Subcutaneous adipose tissue (tissue), 4 donors: Measurements from ENCODE around the gene ZSWIM1. TPM values are rescaled to one million over a fixed set of nuclear protein-coding genes. Genes with fewer than 3 reads are reported as not detected.

Experiments used
- CTCF ChIP-seq: fragments of 450-650 bp; IDR thresholded peaks from one replicate; pipeline ENCODE4 v1.5.1; 2016; ENCODE audit warnings: low read depth, mild to moderate bottlenecking, control low read depth, antibody characterized with exemption, moderate library complexity
- total RNA-seq, 4 donors: library from RNA; depleted of rRNA; stranded (reverse); fragments of >200 nt; gene quantifications; one replicate each; pipeline ENCODE4 v1.1.0, GENCODE V29; 2016

The ZSWIM1 gene
- total RNA-seq, 4 donors from 2014 or later: 5.9 to 7.0 (median 6.7) TPM

- TF ChIP-seq CTCF: no peak
Observed at GRCh38 chr20:45857114-45857881, 23.7 kb upstream of the ZSWIM1 start, which contains the start of the genes ACOT8 and ZSWIM3. Gene ACOT8 (minus strand): TSS chr20:45857392. CDS start chr20:45857315, 77 bp downstream. Gene ZSWIM3 (plus strand): TSS chr20:45857614. CDS start chr20:45857826, 212 bp downstream.

GRCh38 chr20:45857882-45858216 lies 23.2 kb upstream of the ZSWIM1 start:
- TF ChIP-seq CTCF: no peak

DNA sequence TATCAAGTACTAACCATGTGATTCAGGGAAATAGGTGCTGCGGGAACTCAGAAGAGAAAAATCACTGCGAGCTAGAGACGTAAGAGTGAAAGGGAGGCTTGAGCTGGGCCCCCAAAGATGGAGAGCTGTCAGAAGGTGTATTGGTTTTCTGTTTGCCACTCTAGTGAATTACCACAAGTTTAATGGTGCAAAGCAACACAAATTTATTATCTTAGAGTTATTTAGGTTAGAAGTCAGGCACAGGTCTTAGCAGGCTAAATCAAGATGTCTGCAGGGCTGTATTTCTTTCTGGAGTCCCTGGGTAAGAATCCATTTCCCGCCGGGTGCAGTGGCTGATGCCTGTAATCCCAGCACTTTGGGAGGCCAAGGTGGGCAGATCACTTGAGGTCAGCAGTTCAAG lies 21.1 kb upstream of the ZSWIM1 start:
- TF ChIP-seq CTCF: no peak

DNA sequence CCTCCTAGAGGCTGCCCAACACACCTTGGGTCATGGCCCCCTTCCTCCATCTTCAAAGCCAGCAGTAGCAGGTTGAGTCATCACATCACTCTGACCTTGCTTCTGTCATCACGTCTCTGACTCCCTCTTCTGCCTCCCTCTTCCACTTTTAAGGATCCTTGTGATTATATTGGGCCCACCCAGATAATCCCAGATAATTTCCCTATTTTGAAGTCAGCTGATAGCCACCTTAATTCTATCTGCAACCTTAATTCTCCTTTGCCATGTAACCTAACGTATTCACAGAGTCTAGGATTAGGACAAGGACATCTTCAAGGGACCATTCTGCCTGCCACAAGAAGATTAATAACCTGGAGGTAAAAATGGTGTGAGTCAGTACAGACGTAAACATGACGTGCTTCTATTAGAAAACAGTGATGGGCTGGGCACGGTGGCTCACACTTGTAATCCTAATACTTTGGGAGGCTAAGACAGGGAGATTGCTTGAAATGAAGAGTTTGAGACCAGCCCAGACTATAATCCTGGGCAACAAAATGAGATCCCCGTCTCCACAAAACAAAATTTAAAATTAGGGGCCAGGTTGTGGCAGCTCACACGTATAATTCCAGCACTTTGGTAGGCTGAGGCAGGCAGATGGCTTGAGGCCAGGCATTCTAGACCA lies 20.3 kb upstream of the ZSWIM1 start:
- TF ChIP-seq CTCF: no peak

GRCh38 chr20:45861221-45862075 lies 19.6 kb upstream of the ZSWIM1 start:
- no peak for TF ChIP-seq CTCF

DNA sequence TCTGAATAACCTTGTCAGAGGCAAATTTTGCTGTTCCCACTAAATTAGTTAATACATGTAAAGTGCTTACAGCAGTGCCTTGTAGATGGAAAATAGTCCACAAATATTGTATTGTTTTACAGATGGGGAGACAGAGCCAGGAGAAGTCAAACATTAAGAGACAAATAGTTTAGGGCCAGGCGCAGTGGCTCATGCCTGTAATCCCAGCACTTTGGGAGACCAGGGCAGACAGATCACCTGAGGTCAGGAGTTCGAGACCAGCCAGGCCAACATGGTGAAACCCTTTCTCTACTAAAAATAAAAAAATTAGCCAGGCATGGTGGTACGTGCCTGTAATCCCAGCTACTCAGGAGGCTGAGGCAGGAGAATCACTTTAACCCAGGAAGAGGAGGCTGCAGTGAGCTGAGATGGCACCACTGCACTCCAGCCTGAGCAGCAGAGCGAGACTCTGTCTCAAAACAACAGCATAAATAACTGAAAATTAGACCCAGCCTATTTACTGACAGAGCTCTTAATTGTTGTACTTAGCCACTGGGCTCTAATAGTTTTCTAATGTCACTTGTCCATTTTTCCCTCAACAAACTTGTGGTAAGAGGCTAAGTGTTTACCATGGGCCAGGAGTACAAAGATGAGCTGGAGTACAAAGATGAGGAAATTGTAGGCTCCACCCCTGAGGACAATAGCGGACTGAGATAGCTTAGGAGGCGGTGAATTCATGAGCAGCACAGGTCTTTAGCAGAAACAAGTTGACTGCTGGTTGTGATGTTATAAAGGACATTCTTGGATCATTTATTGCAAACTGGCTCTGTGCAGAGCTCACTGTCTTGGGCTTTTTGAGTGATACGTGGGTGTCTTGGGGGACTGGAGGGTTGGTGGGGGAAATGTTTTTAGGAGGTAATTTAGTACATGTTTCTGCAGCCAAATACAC lies 17.2 kb upstream of the ZSWIM1 start:
- no peak for TF ChIP-seq CTCF
